Right lobe of liver (tissue), 6 donors: Measurements from ENCODE around the gene HSD17B10. TPM values are rescaled to one million over a fixed set of nuclear protein-coding genes. Genes with fewer than 3 reads are reported as not detected.

Experiments
- ATAC-seq, 4 donors: fragments of 200-7000 bp; cut with Tn5 transposase; one replicate each; pipeline ENCODE4 v1.9.1; 2020; ENCODE audit warnings: mild to moderate bottlenecking in 4 of 4, moderate library complexity in 4 of 4
- DNase-seq, 3 donors: peaks; one replicate each; pipeline ENCODE4 v3.0.0-alpha.2; 2020
- H3K27ac ChIP-seq, 3 donors: fragments of 200-600 bp; one replicate each; pipeline ENCODE4 v1.8.0; 2022
- H3K27me3 ChIP-seq, 2 donors: fragments of 200-600 bp; one replicate each; pipeline ENCODE4 v1.8.0; 2022
- H3K36me3 ChIP-seq, 4 donors: fragments of 200-600 bp; sonication (generic) in 1 of 4; one replicate each; pipeline versions ENCODE4 v1.5.1 to v1.8.0; 2017 to 2022; ENCODE audit warnings: control low read depth in 1 of 4
- H3K4me1 ChIP-seq, 4 donors: fragments of 200-600 bp; sonication (generic) in 1 of 4; one replicate each; pipeline versions ENCODE4 v1.5.1 to v1.8.0; 2017 to 2022; ENCODE audit warnings: control low read depth in 1 of 4
- H3K4me3 ChIP-seq, 3 donors: fragments of 200-600 bp; one replicate each; pipeline ENCODE4 v1.8.0; 2022
- H3K9me3 ChIP-seq, 4 donors: fragments of 200-600 bp; sonication (generic) in 1 of 4; one replicate each; pipeline versions ENCODE4 v1.5.1 to v1.8.0; 2017 to 2022; ENCODE audit warnings: control low read depth in 1 of 4
- CTCF ChIP-seq, 4 donors: fragments of 200-600 bp in 3 of 4; fragments of 450-650 bp in 1 of 4; IDR thresholded peaks; one replicate each; pipeline versions ENCODE4 v1.5.1 to v1.8.0; 2016 to 2022; ENCODE audit warnings: antibody characterized with exemption in 4 of 4, mild to moderate bottlenecking in 2 of 4
- POLR2A ChIP-seq: fragments of 450-650 bp; IDR thresholded peaks from one replicate; pipeline ENCODE4 v1.6.1; 2017; ENCODE audit warnings: antibody characterized with exemption, mild to moderate bottlenecking
- WGBS: methylation state at CpG from one replicate; pipeline ENCODE4 v1.1.6; 2018; ENCODE audit warnings: low coverage, low lambda C conversion rate; ENCODE audit not compliant: insufficient coverage; ENCODE audit errors: missing lambda C conversion rate; 5-methylcytosine and 5-hydroxymethylcytosine counted together
- intact Hi-C, 2 donors: fragments of 100-400 bp; cut with DNase I; formaldehyde crosslinking; loops; one replicate each; pipeline versions ENCODE4 v1.11.2 to v1.14.1; 2022
- total RNA-seq, 6 experiments: library from RNA; depleted of rRNA in 2 of 6; stranded (reverse); fragments of >200 nt in 2 of 6; fragmentation: NEBNext Ultra II Directional in 3 of 6; extraction: Animal tissue kit (Norgen Biotek cat#: 25700) in 3 of 6; gene quantifications; one replicate each; pipeline versions ENCODE4 v1.1.0 to v1.2.4, GENCODE V29; 2016 to 2023
- donor health status: DM: no; HTN: yes; CAD: no.
- donor health status: DM: no; HTN: no; CAD: no.
- donor health status: DM: no; HTN: no; CAD: no.
- donor health status: DM: no; HTN: yes; CAD: no.
- donor health status: DM: no; HTN: yes; CAD: no.

Gene HSD17B10
- total RNA-seq, 6 experiments from 2014 or later = 123 to 213 (median 137) TPM

GRCh38 chrX:53458082-53458481 lies 23.9 kb upstream of the HSD17B10 start:
- H3K4me3 ChIP-seq = no peak overlapping the region
- no peaks in the 10 kb centered on the region for H3K9me3 ChIP-seq
- no peaks in the 10 kb centered on the region for H3K27me3 ChIP-seq
- no peak overlapping the region for H3K27ac ChIP-seq
- no peaks in the 10 kb centered on the region for H3K4me1 ChIP-seq
- ATAC-seq = no peak
- H3K36me3 ChIP-seq = no peaks in the 10 kb centered on the region
- 33% methylated on average over 5 of the region's 5 CpGs for WGBS
- intact Hi-C loops = no loop called here
- no peak for DNase-seq
- no peak for TF ChIP-seq POLR2A
- TF ChIP-seq CTCF (IDR thresholded peaks at IDR 0.05) = no peak

GRCh38 chrX:53456254-53456653 lies 22.1 kb upstream of the HSD17B10 start:
- no peaks in the 10 kb centered on the region for H3K4me1 ChIP-seq
- ATAC-seq (no peak), DNase-seq (no peak)
- TF ChIP-seq POLR2A (no peak), CTCF (IDR thresholded peaks at IDR 0.05) (no peak)
- H3K36me3 ChIP-seq = no peaks in the 10 kb centered on the region
- H3K4me3 ChIP-seq = no peak overlapping the region
- H3K9me3 ChIP-seq = no peaks in the 10 kb centered on the region
- no peaks in the 10 kb centered on the region for H3K27me3 ChIP-seq
- 48% methylated on average over 3 of the region's 3 CpGs for WGBS
- no peak overlapping the region for H3K27ac ChIP-seq
- intact Hi-C loops = no loop called here

- H3K27ac ChIP-seq = no peak overlapping the region
- H3K36me3 ChIP-seq = no peaks in the 10 kb centered on the region
- H3K4me3 ChIP-seq = no peak overlapping the region
- no peaks in the 10 kb centered on the region for H3K9me3 ChIP-seq
- ATAC-seq (no peak), DNase-seq (no peak)
- H3K27me3 ChIP-seq = no peaks in the 10 kb centered on the region
- H3K4me1 ChIP-seq = no peaks in the 10 kb centered on the region
- TF ChIP-seq POLR2A = no peak
- TF ChIP-seq CTCF (IDR thresholded peaks at IDR 0.05) = no peak
- intact Hi-C loops = no loop called here
Measured at GRCh38 chrX:53452812-53453211, 18.6 kb upstream of the HSD17B10 start.

GRCh38 chrX:53449632-53450031 lies 15.5 kb upstream of the HSD17B10 start:
- WGBS = 61% methylated on average over 3 of the region's 3 CpGs
- DNase-seq (no peak), ATAC-seq (no peak)
- no peaks in the 10 kb centered on the region for H3K36me3 ChIP-seq
- H3K4me1 ChIP-seq = no peaks in the 10 kb centered on the region
- no peak overlapping the region for H3K4me3 ChIP-seq
- H3K27me3 ChIP-seq = no peaks in the 10 kb centered on the region
- H3K27ac ChIP-seq = no peak overlapping the region
- TF ChIP-seq POLR2A (no peak), CTCF (IDR thresholded peaks at IDR 0.05) (no peak)
- H3K9me3 ChIP-seq = no peaks in the 10 kb centered on the region
- intact Hi-C loops = no loop called here

GRCh38 chrX:53447441-53447840 lies 13.3 kb upstream of the HSD17B10 start:
- Histone ChIP-seq H3K4me3 (no peak overlapping the region), H3K9me3 (no peaks in the 10 kb centered on the region), H3K4me1 (no peaks in the 10 kb centered on the region), H3K36me3 (no peaks in the 10 kb centered on the region), H3K27ac (no peak overlapping the region), H3K27me3 (no peaks in the 10 kb centered on the region)
- TF ChIP-seq CTCF (IDR thresholded peaks at IDR 0.05) = no peak
- TF ChIP-seq POLR2A = no peak
- intact Hi-C loops = no loop called here
- no peak for DNase-seq
- ATAC-seq = no peak
- 91% methylated on average over 2 of the region's 2 CpGs for WGBS
